GM06990 (cell line): ENCODE measurements around the gene PARP9.

Experiments
- DNase-seq: peaks from one replicate; pipeline ENCODE4 v3.0.0-alpha.2; 2011; ENCODE audit not compliant: insufficient read length; ENCODE audit errors: extremely low read depth
- H3K27me3 ChIP-seq: replicated peaks from 2 replicates; pipeline ENCODE4 v1.6.0; 2011; ENCODE audit warnings: low read length; ENCODE audit not compliant: control insufficient read depth, insufficient read depth
- H3K36me3 ChIP-seq: 2 replicates; pipeline ENCODE4 v1.5.1; 2011; ENCODE audit warnings: low read length; ENCODE audit not compliant: control insufficient read depth, insufficient read depth
- H3K4me3 ChIP-seq: replicated peaks from 2 replicates; pipeline ENCODE4 v1.5.1; 2011; ENCODE audit warnings: low read depth, mild to moderate bottlenecking, control low read depth, low read length
- TF ChIP-seq, protein P1 (sequence below): IDR thresholded peaks from 2 replicates; pipeline ENCODE4 v1.5.1; 2011; ENCODE audit warnings: low read length, control low read depth, mild to moderate bottlenecking, inconsistent platforms; ENCODE audit not compliant: insufficient read depth, poor library complexity, severe bottlenecking

Gene PARP9

DNA sequence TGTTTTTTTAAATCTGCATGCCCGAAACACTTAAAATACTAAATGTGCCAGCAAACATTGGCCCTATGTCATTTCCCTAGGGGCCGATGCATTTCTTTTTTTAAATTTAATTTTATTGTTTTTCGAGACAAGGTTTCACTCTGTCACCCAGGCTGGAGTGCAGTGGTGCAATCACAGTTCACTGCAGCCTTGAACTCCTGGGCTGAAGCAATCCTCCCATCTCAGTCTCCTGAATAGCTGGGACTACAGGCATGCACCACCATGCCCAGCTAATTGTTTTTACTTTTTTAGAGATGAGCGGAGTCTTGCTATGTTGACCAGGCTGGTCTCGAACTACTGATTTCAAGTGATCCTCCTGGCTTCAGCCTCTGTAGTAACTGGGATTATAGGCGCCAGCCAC is 5.5 kb downstream of the PARP9 start:
- Histone ChIP-seq H3K4me3 (no peak overlapping the region), H3K36me3 (peaks cover 17% of the 10 kb centered on the region), H3K27me3 (no peaks in the 10 kb centered on the region)
- DNase-seq: no peak
- TF ChIP-seq, protein P1, sequence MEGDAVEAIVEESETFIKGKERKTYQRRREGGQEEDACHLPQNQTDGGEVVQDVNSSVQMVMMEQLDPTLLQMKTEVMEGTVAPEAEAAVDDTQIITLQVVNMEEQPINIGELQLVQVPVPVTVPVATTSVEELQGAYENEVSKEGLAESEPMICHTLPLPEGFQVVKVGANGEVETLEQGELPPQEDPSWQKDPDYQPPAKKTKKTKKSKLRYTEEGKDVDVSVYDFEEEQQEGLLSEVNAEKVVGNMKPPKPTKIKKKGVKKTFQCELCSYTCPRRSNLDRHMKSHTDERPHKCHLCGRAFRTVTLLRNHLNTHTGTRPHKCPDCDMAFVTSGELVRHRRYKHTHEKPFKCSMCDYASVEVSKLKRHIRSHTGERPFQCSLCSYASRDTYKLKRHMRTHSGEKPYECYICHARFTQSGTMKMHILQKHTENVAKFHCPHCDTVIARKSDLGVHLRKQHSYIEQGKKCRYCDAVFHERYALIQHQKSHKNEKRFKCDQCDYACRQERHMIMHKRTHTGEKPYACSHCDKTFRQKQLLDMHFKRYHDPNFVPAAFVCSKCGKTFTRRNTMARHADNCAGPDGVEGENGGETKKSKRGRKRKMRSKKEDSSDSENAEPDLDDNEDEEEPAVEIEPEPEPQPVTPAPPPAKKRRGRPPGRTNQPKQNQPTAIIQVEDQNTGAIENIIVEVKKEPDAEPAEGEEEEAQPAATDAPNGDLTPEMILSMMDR: no peak

DNA sequence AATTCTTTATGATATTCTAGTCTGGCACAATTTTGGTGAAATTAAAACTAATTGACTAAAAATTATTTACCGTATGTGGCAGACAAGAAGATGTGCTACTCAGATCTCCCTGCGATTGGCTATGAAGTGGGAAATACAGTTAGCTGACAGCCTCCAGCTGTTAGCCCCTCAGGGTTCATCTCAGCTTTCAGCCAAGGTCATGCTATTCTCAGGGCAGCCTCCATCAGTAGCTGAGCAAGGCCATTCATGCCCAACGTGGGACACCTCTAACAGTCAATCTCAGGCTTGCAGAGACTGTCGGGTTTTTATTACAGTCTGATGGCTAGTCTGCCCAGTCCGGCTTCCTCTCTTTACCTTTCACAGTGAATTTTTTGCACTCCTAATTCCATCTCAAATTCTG is 6.7 kb downstream of the PARP9 start:
- TF ChIP-seq, protein P1: no peak
- Histone ChIP-seq H3K36me3 (peaks cover 17% of the 10 kb centered on the region), H3K4me3 (no peak overlapping the region), H3K27me3 (no peaks in the 10 kb centered on the region)
- no peak for DNase-seq

DNA sequence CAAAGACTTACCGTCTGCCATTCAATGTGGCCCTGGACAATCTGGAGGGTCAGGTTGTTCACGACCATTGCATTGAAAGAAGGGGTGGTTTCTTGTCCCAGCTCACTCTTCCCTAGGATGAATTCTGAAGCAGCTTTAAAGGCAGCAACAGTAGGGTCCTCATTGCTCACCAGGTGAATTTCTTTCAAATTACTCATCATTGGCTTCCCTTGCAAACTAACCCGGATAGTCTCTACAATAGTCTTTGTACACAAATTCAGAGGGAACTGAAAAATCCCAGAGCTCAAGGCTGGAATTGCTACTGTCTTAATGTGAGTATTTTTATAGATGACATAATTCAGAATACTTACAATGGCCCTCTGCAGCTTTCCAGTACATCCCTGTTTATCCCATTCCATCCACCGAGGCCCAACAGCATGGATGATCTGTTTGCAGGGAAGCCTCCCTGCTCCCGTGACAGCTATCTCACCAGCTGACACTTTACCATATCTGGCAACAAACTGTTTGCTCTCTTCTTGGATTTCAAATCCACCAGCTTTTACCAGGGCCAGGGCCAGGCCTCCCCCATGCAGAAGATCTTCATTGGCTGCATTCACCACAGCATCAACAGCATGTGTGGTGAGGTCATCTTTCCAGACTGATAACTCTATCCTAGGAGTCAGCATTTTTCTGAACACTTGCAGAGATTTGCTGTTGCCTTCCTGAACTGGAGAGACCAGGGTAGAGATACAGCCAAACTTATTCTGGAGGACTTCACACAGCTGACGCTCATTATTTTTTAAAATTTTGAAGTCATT is 8.6 kb downstream of the PARP9 start:
- Histone ChIP-seq H3K4me3 (no peak overlapping the region), H3K36me3 (peaks cover 17% of the 10 kb centered on the region), H3K27me3 (no peaks in the 10 kb centered on the region)
- DNase-seq: no peak
- TF ChIP-seq, protein P1: no peak

DNA sequence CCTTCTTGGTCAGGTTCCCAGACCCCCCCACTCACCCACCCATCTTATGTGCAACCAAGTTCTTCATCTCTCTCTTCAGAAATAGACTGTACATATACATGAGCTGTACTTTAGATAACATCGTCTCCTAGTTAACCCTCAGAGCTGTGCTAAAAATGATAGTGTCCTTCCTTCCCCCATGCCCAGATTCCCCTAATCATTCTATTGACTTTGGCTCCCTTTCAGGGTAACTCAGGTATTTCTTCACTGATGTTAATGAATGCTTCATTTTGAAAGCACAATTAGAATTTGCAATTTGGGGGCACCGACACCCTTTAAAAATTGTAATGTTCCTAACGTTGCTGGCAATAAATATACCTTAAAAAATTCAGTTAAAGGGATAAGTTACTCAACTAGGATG is 10.9 kb downstream of the PARP9 start:
- Histone ChIP-seq H3K27me3 (no peaks in the 10 kb centered on the region), H3K36me3 (peaks cover 13% of the 10 kb centered on the region), H3K4me3 (no peak overlapping the region)
- TF ChIP-seq, protein P1: no peak
- DNase-seq: no peak

DNA sequence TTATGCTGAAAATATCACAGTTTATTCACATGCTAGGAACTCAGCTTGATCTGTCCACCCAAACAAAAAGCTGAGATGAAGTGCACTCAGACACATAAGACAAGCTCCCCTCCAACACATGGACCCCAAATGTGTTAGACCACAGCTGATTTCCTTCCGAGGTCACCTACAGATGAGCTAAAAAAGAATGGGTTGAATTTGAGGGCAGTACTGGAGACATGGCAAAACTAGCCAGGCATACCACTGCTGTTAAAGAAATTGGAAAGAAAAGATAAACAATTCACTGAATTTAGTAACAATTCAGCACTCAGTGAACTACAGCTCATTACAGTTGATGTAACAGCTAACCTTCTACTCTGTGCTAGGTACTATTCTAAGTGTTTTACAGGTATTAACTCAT is 15.5 kb downstream of the PARP9 start:
- Histone ChIP-seq H3K36me3 (peaks cover 2% of the 10 kb centered on the region; the same call in 1 of the 2 replicates), H3K4me3 (no peak overlapping the region), H3K27me3 (no peaks in the 10 kb centered on the region)
- DNase-seq: no peak
- TF ChIP-seq, protein P1: no peak
